Uterus (tissue), 2 donors: ENCODE measurements around the gene AHCYL1.

ENCODE experiments used
- POLR2A ChIP-seq, 2 donors: fragments of 450-650 bp; IDR thresholded peaks; one replicate each; pipeline ENCODE4 v1.6.1; 2016; ENCODE audit warnings: antibody characterized with exemption in 2 of 2, mild to moderate bottlenecking in 1 of 2, moderate library complexity in 1 of 2
- TF ChIP-seq, protein P1 (sequence below), 4 experiments: fragments of 200-600 bp in 2 of 4; fragments of 450-650 bp in 2 of 4; sonication (generic) in 2 of 4; IDR thresholded peaks; one replicate each; pipeline ENCODE4 v1.5.1; 2016 to 2019; ENCODE audit warnings: antibody characterized with exemption in 4 of 4, mild to moderate bottlenecking in 2 of 4, moderate library complexity in 1 of 4

DNA sequence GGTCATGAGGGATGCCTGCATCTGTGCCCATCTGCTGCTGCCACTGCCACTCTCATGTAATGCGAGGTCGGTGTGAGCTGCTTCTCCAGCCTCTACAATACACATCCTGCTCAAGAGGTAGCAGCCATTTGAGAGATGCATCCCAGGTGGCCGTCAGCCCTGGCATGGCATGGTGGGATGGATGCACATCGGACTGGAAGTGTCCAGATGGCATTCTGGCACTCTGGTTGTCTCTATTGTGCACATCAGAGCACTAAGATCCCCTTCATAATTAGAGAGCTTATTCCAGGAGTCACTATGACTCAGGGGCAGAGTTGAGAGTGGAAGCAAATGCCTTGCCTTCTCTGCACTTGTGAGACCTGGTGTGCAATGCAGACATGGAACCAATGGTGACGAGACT, 53.7 kb downstream of the AHCYL1 start:
- TF ChIP-seq, protein P1, sequence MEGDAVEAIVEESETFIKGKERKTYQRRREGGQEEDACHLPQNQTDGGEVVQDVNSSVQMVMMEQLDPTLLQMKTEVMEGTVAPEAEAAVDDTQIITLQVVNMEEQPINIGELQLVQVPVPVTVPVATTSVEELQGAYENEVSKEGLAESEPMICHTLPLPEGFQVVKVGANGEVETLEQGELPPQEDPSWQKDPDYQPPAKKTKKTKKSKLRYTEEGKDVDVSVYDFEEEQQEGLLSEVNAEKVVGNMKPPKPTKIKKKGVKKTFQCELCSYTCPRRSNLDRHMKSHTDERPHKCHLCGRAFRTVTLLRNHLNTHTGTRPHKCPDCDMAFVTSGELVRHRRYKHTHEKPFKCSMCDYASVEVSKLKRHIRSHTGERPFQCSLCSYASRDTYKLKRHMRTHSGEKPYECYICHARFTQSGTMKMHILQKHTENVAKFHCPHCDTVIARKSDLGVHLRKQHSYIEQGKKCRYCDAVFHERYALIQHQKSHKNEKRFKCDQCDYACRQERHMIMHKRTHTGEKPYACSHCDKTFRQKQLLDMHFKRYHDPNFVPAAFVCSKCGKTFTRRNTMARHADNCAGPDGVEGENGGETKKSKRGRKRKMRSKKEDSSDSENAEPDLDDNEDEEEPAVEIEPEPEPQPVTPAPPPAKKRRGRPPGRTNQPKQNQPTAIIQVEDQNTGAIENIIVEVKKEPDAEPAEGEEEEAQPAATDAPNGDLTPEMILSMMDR (IDR thresholded peaks at IDR 0.05): no peak
- TF ChIP-seq POLR2A (IDR thresholded peaks at IDR 0.05): no peak
